Peyer's patch (tissue), 4 donors: ENCODE measurements around the gene STEAP3.

ENCODE experiments used
- POLR2A ChIP-seq, 2 donors: fragments of 450-650 bp; IDR thresholded peaks; one replicate each; pipeline ENCODE4 v1.5.1; 2017; ENCODE audit warnings: antibody characterized with exemption in 2 of 2, mild to moderate bottlenecking in 2 of 2, moderate library complexity in 2 of 2
- TF ChIP-seq, protein P1 (sequence below), 6 experiments: fragments of 450-650 bp in 4 of 6; fragments of 200-600 bp in 2 of 6; sonication (generic) in 1 of 6; IDR thresholded peaks; one replicate each; pipeline ENCODE4 v1.5.1; 2017 to 2019; ENCODE audit warnings: antibody characterized with exemption in 6 of 6, mild to moderate bottlenecking in 3 of 6, moderate library complexity in 1 of 6

DNA sequence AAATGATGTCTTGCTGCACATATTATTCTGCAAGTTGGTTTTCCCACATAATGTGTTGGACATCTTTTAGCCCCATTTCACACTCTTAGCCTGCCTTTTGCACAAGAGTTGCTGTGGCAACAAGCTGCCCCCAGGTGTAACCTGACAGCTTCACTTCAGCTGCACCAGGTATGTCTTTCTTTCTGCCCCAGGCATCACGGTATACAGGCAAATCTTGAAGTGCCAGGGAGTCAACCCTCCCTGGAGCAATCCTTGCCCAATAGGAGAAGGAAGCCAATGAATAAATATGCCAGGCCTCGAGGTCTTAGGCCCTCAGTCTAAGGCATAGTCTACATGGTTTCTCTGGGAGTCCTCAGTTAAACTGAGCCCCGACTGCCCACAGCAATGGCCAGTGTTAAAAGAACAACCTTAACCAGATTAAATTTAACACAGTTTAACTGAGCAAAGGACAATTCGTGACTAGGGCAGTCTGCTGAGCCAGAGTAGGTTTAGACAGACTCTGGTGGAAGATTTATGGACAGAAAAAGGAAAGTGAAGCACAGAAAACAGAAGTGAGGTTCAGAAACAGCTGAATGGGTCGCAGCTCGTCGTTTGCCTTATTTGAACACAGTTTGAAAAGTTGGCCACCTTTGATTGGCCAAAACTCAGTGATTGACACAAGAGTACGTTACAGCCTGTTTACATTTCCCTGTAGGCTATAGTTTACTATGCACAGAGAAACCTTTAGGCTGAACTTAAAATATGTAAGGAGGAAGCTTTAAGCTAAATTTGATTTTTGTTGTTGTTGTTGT lies 33.1 kb upstream of the STEAP3 start:
- TF ChIP-seq, protein P1, sequence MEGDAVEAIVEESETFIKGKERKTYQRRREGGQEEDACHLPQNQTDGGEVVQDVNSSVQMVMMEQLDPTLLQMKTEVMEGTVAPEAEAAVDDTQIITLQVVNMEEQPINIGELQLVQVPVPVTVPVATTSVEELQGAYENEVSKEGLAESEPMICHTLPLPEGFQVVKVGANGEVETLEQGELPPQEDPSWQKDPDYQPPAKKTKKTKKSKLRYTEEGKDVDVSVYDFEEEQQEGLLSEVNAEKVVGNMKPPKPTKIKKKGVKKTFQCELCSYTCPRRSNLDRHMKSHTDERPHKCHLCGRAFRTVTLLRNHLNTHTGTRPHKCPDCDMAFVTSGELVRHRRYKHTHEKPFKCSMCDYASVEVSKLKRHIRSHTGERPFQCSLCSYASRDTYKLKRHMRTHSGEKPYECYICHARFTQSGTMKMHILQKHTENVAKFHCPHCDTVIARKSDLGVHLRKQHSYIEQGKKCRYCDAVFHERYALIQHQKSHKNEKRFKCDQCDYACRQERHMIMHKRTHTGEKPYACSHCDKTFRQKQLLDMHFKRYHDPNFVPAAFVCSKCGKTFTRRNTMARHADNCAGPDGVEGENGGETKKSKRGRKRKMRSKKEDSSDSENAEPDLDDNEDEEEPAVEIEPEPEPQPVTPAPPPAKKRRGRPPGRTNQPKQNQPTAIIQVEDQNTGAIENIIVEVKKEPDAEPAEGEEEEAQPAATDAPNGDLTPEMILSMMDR (IDR thresholded peaks at IDR 0.05), result no peak
- no peak for TF ChIP-seq POLR2A (IDR thresholded peaks at IDR 0.05)
